ENCODE measurements around the gene GALNT1.

DNA sequence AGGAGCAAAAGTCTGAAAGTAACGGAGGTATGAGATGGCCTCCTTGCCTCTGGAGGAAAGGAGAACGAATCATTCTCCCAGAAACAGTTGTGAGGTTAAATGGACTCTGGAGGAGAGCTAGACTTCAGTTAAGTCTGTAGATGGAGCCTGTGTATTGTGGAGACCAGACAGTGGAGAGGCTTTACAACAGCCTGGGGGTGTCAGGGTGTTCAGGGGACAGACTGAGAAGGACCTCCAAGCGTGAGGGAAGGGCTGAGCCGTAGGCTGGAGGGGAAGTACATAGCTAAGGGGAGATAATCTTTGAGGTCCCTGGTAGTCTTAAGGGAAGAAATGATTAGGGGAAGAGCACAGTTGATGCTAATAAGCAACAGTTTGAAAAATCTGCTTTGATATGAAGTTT, 76.6 kb downstream of the GALNT1 start:
- TF ChIP-seq, protein P1, sequence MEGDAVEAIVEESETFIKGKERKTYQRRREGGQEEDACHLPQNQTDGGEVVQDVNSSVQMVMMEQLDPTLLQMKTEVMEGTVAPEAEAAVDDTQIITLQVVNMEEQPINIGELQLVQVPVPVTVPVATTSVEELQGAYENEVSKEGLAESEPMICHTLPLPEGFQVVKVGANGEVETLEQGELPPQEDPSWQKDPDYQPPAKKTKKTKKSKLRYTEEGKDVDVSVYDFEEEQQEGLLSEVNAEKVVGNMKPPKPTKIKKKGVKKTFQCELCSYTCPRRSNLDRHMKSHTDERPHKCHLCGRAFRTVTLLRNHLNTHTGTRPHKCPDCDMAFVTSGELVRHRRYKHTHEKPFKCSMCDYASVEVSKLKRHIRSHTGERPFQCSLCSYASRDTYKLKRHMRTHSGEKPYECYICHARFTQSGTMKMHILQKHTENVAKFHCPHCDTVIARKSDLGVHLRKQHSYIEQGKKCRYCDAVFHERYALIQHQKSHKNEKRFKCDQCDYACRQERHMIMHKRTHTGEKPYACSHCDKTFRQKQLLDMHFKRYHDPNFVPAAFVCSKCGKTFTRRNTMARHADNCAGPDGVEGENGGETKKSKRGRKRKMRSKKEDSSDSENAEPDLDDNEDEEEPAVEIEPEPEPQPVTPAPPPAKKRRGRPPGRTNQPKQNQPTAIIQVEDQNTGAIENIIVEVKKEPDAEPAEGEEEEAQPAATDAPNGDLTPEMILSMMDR (IDR thresholded peaks at IDR 0.05), result no peak
- no peak for TF ChIP-seq POLR2A (IDR thresholded peaks at IDR 0.05)

Measured in testis (tissue), 2 donors.